Measurements from ENCODE around the gene PSRC1.

DNA sequence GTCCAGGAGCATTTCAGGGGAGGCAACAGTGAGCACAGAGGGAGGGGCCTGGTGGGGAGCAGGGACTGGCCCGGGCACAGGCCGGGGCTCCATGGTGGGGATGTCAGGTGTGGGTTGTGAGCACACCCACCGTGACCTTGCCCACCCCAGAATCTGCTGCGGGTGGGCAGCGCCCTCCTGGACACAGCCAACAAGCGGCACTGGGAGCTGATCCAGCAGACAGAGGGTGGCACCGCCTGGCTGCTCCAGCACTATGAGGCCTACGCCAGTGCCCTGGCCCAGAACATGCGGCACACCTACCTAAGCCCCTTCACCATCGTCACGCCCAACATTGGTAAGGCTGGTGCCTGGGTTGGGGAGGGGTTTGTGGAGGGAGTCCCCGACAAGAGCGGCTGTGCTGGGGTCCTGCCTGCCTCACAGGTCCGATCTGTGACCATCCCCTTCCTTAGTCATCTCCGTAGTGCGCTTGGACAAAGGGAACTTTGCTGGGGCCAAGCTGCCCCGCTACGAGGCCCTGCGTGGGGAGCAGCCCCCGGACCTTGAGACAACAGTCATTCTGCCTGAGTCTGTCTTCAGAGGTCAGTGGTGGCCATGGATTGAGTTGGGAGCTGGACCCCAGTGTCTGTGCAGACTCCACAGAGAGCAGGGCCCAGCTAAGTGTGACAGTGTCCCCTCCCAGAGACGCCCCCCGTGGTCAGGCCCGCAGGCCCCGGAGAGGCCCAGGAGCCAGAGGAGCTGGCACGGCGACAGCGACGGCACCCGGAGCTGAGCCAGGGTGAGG lies 14.3 kb downstream of the PSRC1 start:
- TF ChIP-seq, protein P1, sequence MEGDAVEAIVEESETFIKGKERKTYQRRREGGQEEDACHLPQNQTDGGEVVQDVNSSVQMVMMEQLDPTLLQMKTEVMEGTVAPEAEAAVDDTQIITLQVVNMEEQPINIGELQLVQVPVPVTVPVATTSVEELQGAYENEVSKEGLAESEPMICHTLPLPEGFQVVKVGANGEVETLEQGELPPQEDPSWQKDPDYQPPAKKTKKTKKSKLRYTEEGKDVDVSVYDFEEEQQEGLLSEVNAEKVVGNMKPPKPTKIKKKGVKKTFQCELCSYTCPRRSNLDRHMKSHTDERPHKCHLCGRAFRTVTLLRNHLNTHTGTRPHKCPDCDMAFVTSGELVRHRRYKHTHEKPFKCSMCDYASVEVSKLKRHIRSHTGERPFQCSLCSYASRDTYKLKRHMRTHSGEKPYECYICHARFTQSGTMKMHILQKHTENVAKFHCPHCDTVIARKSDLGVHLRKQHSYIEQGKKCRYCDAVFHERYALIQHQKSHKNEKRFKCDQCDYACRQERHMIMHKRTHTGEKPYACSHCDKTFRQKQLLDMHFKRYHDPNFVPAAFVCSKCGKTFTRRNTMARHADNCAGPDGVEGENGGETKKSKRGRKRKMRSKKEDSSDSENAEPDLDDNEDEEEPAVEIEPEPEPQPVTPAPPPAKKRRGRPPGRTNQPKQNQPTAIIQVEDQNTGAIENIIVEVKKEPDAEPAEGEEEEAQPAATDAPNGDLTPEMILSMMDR (IDR thresholded peaks at IDR 0.05): no peak
- TF ChIP-seq TAF1 (IDR thresholded peaks at IDR 0.05; ENCODE audit: borderline replicate concordance, low read depth, low read length) (no peak), POLR2AphosphoS5 (IDR thresholded peaks at IDR 0.05; ENCODE audit: low read depth, low read length) (no peak), MEF2A (IDR thresholded peaks at IDR 0.05; ENCODE audit: borderline replicate concordance, low read depth) (no peak), FOSL2 (IDR thresholded peaks at IDR 0.05; ENCODE audit: borderline replicate concordance, low read depth) (no peak), REST (IDR thresholded peaks at IDR 0.05; ENCODE audit: low read depth, low read length) (no peak), GABPA (IDR thresholded peaks at IDR 0.05; ENCODE audit: low read depth) (no peak), SMC3 (IDR thresholded peaks at IDR 0.05; ENCODE audit: low read depth, low read length) (no peak), RAD21 (IDR thresholded peaks at IDR 0.05; ENCODE audit: low read length) (no peak), YY1 (IDR thresholded peaks at IDR 0.05; ENCODE audit: low read depth) (no peak), FOXJ3 (CRISPR knock-in tag; IDR thresholded peaks at IDR 0.05) (no peak), RXRA (IDR thresholded peaks at IDR 0.05; ENCODE audit: borderline replicate concordance, low read depth) (no peak), EP300 (IDR thresholded peaks at IDR 0.05; ENCODE audit: borderline replicate concordance in 1 of 2, low read depth in 1 of 2, low read length in 1 of 2) (no peak)
- TF ChIP-seq, protein P2, sequence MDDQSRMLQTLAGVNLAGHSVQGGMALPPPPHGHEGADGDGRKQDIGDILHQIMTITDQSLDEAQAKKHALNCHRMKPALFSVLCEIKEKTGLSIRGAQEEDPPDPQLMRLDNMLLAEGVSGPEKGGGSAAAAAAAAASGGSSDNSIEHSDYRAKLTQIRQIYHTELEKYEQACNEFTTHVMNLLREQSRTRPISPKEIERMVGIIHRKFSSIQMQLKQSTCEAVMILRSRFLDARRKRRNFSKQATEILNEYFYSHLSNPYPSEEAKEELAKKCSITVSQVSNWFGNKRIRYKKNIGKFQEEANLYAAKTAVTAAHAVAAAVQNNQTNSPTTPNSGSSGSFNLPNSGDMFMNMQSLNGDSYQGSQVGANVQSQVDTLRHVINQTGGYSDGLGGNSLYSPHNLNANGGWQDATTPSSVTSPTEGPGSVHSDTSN (IDR thresholded peaks at IDR 0.05): no peak

All from SK-N-SH (cell line).